HepG2 (cell line): Measurements from ENCODE around the gene RBBP8NL. TPM values are rescaled to one million over a fixed set of nuclear protein-coding genes. Genes with fewer than 3 reads are reported as not detected.
A peak's percentile ranks its signal among the peaks of the same experiment; 100 is the strongest.

Experiments
- ATRX ChIP-seq: sonication (generic); formaldehyde crosslinking; IDR thresholded peaks from 2 replicates; pipeline ENCODE4 v1.4.0; 2020; ENCODE audit warnings: missing genetic modification reagents, borderline replicate concordance
- FOSL2 ChIP-seq: sonication (generic); formaldehyde crosslinking; IDR thresholded peaks from 2 replicates; pipeline ENCODE4 v1.4.0; 2020; ENCODE audit warnings: missing genetic modification reagents
- MLXIP ChIP-seq: sonication (generic); formaldehyde crosslinking; IDR thresholded peaks from 2 replicates; pipeline ENCODE4 v1.9.0; 2021; ENCODE audit warnings: missing genetic modification reagents, borderline replicate concordance
- MNT ChIP-seq: fragments of 450-650 bp; IDR thresholded peaks from 2 replicates; pipeline ENCODE4 v1.6.1; 2016
- MTA3 ChIP-seq: sonication (generic); formaldehyde crosslinking; IDR thresholded peaks from 2 replicates; pipeline ENCODE4 v1.4.0; 2020; ENCODE audit warnings: missing genetic modification reagents
- NRL ChIP-seq: sonication (generic); formaldehyde crosslinking; IDR thresholded peaks from 2 replicates; pipeline ENCODE4 v1.5.0; 2020; ENCODE audit warnings: missing genetic modification reagents, mild to moderate bottlenecking, moderate library complexity, borderline replicate concordance
- SP1 ChIP-seq, 2 experiments: fragments of 450-650 bp in 1 of 2; sonication (generic) in 1 of 2; formaldehyde crosslinking in 1 of 2; IDR thresholded peaks; 2 replicates each; pipeline versions ENCODE4 v1.4.0 to v1.6.1; 2016 to 2020; ENCODE audit warnings: missing genetic modification reagents in 1 of 2
- TEAD3 ChIP-seq: optimal IDR thresholded peaks from 2 replicates; pipeline ENCODE3; 2016; ENCODE audit warnings: borderline replicate concordance
- WIZ ChIP-seq: sonication (generic); formaldehyde crosslinking; IDR thresholded peaks from 2 replicates; pipeline ENCODE4 v1.5.1; 2020; ENCODE audit warnings: mild to moderate bottlenecking, missing genetic modification reagents
- ZMYM4 ChIP-seq: sonication (generic); formaldehyde crosslinking; IDR thresholded peaks from 2 replicates; pipeline ENCODE4 v1.8.1; 2023; ENCODE audit warnings: mild to moderate bottlenecking, missing genetic modification reagents
- ZNF562 ChIP-seq: sonication (generic); formaldehyde crosslinking; IDR thresholded peaks from 2 replicates; pipeline ENCODE4 v1.8.0; 2022; ENCODE audit warnings: missing genetic modification reagents, borderline replicate concordance
- ZNF569 ChIP-seq: sonication (generic); formaldehyde crosslinking; IDR thresholded peaks from 2 replicates; pipeline ENCODE4 v1.5.0; 2020; ENCODE audit warnings: mild to moderate bottlenecking, missing genetic modification reagents, moderate library complexity, borderline replicate concordance
- polyA plus RNA-seq, 8 experiments: library from polyadenylated mRNA; depleted of rRNA in 3 of 8; stranded (reverse) in 7 of 8; unstranded in 1 of 8; fragments of >200 nt; fragmentation: Illumina TruSeq in 4 of 8; extraction: Trizol in 4 of 8; gene quantifications; 2 replicates each; pipeline versions ENCODE4 v1.2.1 to v1.2.3, GENCODE V29; 2011 to 2016; ENCODE audit warnings: low read depth in 4 of 8, missing spikeins in 1 of 8, mixed read lengths in 1 of 8; ENCODE audit not compliant: insufficient read depth in 1 of 8
- total RNA-seq, 5 experiments: library from RNA; depleted of rRNA; stranded (reverse); fragments of >200 nt; fragmentation: Illumina TruSeq; extraction: Trizol; gene quantifications; 2 replicates each; pipeline ENCODE4 v1.2.3, GENCODE V29; 2016; ENCODE audit warnings: low read depth in 1 of 5
- TF ChIP-seq, protein P1 (sequence below): sonication (generic); formaldehyde crosslinking; IDR thresholded peaks from 2 replicates; pipeline ENCODE4 v1.5.0; 2020; ENCODE audit warnings: missing genetic modification reagents
- TF ChIP-seq, protein P2 (sequence below): sonication (generic); formaldehyde crosslinking; IDR thresholded peaks from 2 replicates; pipeline ENCODE4 v1.9.0; 2022; ENCODE audit warnings: missing genetic modification reagents, mild to moderate bottlenecking, borderline replicate concordance
- TF ChIP-seq, protein P3 (sequence below): sonication (generic); formaldehyde crosslinking; IDR thresholded peaks from 2 replicates; pipeline ENCODE4 v1.9.0; 2021; ENCODE audit warnings: missing genetic modification reagents, mild to moderate bottlenecking, borderline replicate concordance

RBBP8NL gene
- total and polyA plus RNA-seq, 2 of the 13 experiments (the other 11 are each of a cell fraction or from before 2014, with no cell fraction given) = 0.69 to 0.86 TPM

DNA sequence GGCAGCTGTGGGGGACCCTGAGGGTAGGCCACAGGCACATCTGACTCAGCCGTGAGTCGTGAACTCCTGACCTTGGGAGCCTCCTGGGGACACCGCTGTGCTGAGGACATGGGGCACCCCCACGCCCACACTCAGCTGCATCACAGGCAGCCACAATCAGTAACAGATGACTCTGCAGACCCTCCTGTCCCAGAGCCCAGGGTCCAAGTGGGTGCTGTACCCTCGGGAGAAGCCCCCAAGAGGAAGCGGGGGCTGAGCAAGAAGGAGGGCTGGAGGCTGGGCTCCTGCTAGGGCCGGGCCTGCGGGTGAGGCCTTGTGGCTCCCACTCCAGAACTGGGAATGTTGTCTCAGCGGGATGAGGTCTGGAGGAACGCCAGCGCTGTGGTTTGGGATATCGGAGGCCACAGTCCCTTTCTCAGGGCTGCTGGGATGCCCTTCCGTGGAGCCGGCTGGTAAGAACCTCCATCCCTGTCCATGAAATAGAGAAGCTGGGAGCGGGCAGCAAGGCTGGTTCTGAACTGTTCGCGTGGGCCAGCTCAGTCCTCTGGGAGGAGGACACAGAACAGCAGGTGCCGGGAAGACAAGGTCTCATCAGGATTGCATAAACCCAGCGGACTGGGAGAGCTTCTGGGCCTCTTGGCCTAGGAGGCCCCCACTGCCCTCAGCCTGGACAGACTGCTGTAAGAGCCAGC is 57.1 kb downstream of the RBBP8NL start (continued):
- TF ChIP-seq MLXIP (CRISPR knock-in tag) (no peak), ATRX (CRISPR knock-in tag) (no peak), WIZ (CRISPR knock-in tag) (0 out of 2 replicates have a peak, but pooled peaks have one; percentile 65), MTA3 (CRISPR knock-in tag) (0 out of 2 replicates have a peak, but pooled peaks have one; percentile 80), SP1 (IDR thresholded peaks at IDR 0.05) (no peak), SP1 (CRISPR knock-in tag; IDR thresholded peaks at IDR 0.05) (peak; percentile 16; the same call in 1 of the 2 replicates), ZMYM4 (CRISPR knock-in tag) (peak; percentile 48), MNT (no peak), ZNF562 (CRISPR knock-in tag) (no peak), TEAD3 (CRISPR knock-in tag) (peak; percentile 3), FOSL2 (peak; percentile 86), NRL (CRISPR knock-in tag) (0 out of 2 replicates have a peak, but pooled peaks have one; percentile 11), ZNF569 (no peak)
- TF ChIP-seq, protein P1, sequence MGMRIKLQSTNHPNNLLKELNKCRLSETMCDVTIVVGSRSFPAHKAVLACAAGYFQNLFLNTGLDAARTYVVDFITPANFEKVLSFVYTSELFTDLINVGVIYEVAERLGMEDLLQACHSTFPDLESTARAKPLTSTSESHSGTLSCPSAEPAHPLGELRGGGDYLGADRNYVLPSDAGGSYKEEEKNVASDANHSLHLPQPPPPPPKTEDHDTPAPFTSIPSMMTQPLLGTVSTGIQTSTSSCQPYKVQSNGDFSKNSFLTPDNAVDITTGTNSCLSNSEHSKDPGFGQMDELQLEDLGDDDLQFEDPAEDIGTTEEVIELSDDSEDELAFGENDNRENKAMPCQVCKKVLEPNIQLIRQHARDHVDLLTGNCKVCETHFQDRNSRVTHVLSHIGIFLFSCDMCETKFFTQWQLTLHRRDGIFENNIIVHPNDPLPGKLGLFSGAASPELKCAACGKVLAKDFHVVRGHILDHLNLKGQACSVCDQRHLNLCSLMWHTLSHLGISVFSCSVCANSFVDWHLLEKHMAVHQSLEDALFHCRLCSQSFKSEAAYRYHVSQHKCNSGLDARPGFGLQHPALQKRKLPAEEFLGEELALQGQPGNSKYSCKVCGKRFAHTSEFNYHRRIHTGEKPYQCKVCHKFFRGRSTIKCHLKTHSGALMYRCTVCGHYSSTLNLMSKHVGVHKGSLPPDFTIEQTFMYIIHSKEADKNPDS (CRISPR knock-in tag) = 0 out of 2 replicates have a peak, but pooled peaks have one; percentile 49
- TF ChIP-seq, protein P2, sequence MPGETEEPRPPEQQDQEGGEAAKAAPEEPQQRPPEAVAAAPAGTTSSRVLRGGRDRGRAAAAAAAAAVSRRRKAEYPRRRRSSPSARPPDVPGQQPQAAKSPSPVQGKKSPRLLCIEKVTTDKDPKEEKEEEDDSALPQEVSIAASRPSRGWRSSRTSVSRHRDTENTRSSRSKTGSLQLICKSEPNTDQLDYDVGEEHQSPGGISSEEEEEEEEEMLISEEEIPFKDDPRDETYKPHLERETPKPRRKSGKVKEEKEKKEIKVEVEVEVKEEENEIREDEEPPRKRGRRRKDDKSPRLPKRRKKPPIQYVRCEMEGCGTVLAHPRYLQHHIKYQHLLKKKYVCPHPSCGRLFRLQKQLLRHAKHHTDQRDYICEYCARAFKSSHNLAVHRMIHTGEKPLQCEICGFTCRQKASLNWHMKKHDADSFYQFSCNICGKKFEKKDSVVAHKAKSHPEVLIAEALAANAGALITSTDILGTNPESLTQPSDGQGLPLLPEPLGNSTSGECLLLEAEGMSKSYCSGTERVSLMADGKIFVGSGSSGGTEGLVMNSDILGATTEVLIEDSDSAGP (CRISPR knock-in tag) = peak; percentile 44; the same call in 1 of the 2 replicates
- TF ChIP-seq, protein P3, sequence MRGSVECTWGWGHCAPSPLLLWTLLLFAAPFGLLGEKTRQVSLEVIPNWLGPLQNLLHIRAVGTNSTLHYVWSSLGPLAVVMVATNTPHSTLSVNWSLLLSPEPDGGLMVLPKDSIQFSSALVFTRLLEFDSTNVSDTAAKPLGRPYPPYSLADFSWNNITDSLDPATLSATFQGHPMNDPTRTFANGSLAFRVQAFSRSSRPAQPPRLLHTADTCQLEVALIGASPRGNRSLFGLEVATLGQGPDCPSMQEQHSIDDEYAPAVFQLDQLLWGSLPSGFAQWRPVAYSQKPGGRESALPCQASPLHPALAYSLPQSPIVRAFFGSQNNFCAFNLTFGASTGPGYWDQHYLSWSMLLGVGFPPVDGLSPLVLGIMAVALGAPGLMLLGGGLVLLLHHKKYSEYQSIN (CRISPR knock-in tag) = no peak
